COLO829 (cell line): ENCODE measurements around the gene IFI44L.

Source experiments
- DNase-seq: peaks from one replicate; pipeline ENCODE4 v3.0.0; 2012; ENCODE audit warnings: low spot score

The IFI44L gene

DNA sequence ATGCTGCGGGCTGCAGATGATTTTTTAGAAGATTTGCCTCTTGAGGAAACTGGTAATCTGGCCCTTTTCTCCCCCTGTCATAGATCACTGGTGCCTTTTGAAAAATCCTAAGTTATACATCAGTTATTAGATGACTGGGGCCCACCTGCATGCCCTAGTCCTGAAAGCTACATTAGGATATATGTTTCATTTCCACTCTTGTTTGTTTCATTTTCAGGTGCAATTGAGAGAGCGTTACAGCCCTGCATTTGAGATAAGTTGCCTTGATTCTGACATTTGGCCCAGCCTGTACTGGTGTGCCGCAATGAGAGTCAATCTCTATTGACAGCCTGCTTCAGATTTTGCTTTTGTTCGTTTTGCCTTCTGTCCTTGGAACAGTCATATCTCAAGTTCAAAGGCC is 21.3 kb downstream of the IFI44L start:
- DNase-seq = no peak

DNA sequence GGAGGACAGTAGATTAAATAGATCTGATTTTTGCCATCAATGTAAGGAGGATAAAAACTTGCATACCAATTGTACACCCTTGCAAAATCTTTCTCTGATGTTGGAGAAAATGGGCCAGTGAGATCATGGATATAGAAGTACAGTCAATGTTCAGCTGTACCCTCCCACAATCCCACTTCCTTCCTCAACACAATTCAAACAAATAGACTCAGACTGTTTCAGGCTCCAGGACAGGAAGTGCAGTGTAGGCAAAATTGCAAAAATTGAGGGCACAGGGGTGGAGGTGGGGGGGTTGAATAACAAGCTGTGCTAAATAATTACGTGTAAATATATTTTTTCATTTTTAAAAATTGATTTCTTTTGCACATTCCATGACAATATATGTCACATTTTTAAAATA is 25.5 kb downstream of the IFI44L start:
- DNase-seq = no peak

DNA sequence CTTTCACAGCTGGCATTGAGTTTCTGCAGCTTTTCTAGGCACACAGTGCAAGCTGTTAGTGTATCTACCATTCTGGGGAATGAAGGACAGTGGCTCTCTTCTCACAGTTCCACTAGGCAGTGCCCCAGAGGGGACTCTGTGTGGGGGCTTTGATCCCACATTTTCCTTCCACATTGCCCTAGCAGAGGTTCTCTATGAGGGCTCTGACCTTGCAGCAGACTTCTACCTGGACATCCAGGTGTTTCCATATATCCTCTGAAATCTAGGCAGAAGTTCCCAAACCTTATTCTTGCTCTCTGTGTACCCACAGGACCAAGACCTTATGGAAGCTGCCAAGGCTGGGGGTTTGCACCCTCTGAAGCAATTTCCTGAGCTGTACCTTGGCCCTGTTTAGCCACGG is 27.0 kb downstream of the IFI44L start:
- no peak for DNase-seq

DNA sequence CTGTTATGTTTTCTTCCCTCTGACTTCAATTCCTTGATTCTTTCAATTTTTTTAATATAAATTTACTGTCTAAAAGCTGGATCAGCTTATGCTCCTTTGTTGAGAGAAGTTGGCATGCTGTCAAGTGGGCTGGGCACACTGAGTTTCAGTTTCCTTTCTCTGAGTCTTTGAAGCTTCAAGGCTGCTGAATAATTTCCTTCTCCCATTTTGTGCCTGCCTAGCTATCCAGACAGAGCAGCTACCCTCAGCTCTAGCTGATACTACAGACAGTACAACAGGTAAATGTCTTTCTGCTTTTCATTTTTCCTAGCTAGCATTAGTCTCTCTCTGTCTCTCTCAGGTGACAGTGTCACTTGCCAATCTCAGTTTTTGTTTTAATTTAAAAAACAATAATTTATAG is 29.4 kb downstream of the IFI44L start, which contains the start of gene IFI44:
Gene IFI44, plus strand, starts transcription at position 204 of the 400 bp plus-strand sequence. CDS start 365 bp downstream, outside the sequence.
- peak; percentile 70 for DNase-seq

DNA sequence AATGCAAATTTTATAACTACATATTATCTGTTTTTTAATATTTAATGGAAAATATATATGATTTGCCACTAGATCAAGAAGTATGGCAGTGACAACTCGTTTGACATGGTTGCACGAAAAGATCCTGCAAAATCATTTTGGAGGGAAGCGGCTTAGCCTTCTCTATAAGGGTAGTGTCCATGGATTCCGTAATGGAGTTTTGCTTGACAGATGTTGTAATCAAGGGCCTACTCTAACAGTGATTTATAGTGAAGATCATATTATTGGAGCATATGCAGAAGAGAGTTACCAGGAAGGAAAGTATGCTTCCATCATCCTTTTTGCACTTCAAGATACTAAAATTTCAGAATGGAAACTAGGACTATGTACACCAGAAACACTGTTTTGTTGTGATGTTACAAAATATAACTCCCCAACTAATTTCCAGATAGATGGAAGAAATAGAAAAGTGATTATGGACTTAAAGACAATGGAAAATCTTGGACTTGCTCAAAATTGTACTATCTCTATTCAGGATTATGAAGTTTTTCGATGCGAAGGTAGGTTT is 29.9 kb downstream of the IFI44L start:
- peak; percentile 5 for DNase-seq

DNA sequence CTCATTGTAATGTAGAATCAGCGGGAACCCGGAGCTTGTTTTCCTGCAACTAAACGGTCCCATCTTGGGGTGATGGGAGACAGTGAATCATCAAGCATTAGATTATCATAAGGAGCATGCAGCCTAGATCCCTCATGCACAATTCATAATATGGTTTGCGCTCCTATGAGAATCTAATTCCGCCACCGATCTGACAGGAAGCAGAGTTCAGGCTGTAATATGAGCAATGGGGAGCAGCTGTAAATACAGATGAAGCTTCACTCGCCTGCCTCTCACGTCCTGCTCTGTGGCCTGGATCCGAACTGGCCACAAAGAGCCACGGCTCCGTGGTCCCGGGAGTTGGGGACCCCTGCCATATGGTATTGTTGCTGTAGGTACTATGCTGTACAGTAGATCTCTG is 31.0 kb downstream of the IFI44L start:
- no peak for DNase-seq

DNA sequence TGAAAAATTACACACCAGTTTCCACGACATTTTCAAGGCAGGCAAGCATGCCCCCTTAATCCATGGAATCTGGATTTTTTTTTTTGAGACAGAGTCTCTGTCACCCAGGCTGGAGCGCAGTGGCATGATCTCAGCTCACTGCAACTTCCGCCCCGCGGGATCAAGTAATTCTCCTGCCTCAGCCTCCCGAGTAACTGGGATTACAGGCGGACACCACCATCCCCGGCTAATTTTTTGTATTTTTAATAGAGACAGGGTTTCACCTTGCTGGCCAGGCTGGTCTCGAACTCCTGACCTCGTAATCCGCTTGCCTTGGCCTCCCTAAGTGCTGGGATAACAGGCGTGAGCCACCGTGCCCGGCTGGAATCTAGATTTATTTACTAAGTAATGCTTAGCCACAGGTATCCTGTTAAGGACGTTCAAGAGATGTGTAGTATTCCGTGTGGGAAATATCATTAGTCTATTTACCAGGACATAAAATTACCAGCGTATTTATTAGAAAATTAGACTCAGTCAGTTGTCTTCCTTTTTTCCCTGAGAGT is 31.8 kb downstream of the IFI44L start:
- no peak for DNase-seq

DNA sequence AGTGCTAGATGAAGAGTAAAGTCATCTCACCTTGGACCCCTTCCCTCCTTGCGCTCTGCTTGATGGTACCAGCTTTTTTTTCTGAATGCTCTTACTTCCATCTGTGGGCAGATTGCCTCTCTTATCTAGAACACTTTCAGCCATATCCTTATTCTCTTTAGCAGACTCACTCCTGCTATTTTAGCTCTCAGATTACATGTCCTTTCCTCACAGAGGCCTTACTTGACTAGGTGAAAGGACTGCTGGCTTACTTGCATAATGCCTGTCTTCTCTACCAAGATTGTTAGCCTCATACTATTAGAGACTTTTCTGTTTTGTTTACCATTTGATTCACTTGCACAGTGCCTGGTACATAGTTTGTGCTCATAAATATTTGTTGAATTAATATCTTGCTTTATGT is 38.7 kb downstream of the IFI44L start:
- DNase-seq = no peak

DNA sequence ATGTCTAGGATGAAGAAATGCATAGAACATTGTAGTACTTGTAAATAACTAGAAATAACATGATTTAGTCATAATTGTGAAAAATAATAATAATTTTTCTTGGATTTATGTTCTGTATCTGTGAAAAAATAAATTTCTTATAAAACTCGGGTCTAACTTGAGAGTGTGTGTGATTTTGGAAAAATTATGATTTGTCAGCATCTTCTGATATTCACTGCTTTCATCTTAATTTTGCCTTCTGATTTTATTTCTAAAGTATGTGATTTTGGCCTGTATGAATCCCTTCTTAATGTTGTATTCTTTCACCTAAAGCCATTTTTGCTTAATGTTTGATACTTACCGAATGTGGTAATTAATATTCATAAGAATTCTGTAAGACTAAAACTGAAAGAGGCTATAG is 43.7 kb downstream of the IFI44L start:
- no peak for DNase-seq

DNA sequence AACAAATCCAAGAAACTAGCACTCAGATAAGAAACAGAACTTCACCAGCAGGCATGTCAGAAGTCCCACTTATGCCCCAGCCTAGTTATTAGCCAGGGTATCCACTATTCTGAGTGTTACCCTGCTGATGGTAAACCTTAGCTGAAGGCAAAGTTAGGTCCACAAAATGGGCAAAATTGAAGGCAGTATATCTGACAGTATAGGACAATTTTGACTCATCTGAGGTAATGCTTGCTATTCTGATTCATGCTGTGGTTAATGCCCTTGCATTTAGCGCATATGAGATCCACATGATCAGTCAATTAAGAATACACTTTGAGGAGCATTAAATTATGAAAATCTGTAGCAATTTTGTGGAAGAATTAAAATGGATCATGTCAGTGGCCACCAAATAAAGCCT is 44.5 kb downstream of the IFI44L start:
- DNase-seq = no peak

DNA sequence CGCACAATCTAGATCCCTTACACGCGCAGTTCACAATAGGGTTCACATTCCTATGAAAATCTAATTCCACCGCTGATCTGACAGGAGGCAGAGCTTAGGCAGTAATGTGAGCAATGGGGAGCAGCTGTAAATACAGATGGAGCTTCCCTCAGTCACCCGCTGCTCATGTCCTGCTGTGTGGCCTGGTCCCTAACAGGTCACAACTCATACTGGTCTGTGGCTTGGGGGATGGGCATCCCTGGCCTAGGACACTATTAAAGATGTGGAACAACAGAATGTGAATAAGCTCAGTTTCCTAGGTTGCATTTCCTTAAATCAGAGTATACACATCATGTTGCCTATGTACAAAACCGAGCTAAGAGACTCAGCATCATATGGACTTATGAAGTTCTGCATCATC is 45.6 kb downstream of the IFI44L start:
- no peak for DNase-seq

DNA sequence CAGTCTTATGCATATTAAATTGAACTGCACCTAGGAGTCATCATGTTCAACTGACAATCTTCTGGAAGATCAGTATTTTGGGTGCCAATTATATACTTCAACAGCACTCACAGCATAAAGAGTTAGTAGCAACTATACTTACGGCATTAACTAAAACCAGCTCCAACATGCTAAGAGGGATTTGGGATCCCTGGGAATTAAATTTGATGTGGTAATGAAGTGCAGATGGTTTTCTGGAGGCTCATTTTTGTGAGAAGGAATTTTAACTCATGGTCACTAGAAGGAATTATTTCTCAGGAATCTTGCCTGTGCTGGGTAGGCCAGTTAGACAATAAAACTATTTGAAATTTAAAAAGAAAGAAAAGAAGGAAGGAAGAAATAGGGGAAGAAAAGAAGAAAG is 47.7 kb downstream of the IFI44L start:
- no peak for DNase-seq

DNA sequence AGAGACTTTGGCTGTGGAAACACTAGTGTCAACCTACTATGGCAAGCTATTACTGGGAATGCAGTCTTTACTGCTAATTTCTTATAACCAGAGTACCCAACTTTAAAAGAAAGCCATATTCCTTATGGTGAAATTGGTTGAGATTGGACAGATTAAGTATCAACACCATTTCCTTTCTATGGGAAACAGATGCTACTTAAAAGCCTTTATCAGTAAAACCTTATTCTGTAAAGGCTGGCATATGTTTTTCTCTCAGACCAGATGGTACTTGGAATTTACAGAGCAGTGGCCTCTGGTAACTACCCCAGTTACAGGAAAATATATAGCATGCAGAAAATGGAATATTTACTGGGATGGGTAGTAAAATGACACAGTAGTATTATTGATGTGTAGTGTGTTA is 48.2 kb downstream of the IFI44L start:
- no peak for DNase-seq

DNA sequence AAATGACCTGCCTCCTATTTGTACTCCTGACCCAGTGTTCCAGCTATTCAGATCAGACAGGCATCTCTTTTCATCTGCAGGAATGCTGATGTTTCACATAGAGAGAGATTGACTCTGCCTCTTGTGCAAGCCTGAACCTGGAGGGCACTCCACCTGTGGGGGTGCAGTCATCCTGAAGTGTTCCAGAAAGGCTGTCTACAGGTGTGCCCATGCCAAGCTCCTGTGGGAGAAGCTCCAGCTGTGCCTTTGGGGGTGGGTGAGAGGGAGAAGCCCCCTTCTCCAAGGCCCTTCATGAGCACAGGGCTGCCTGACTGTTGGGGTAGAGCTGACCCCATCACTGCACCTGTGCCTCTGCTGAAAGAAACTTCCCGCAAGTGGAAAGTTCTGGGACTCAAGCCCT is 52.2 kb downstream of the IFI44L start:
- no peak for DNase-seq

DNA sequence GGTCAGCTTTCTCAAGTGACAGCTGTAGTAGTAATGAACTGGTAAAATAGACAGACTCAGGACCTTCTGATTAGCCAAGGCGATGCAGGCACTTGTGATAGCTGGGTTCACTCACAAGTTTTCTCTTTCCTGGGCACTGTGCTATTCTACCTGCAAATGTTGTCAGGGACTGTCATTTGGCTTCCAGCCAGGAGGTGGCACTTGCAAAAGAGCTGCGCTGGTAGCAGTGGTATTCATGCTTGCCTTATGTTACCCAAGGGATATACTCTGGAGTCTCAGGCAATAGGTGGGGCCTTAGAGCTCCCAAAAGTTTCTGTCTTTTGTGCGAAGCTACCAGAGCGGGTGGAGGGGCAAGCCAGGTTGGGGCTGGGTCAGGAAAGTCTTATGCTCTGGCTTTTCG is 52.9 kb downstream of the IFI44L start:
- DNase-seq = no peak

DNA sequence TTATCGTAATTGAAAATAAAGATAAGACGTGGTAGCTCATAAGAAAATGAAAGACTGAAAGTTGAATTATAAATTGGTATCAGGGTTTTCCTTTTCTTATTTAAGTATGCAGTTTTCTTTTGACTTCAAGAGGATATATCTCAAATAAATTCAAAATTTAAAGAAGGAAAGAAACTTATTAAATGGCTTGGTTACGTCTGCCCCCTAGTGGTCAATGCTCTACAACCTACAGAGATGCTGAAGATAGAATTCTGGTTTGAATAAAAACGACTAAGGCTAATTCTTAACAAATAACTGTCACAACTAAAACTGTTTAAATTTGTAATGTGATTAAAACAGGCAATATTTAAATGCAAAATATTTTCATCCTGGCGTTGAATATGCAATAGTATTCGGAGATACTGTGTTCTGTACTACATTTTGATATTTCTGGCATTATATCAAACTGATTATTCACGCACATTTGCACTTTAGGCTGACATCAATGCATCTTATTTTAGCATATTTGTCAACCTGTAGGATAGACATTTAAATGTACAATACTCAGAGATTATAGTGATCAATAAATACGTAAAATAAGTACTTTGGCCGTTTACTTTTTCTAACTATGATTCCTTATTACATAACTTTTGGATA is 56.2 kb downstream of the IFI44L start:
- DNase-seq = peak; percentile 15

DNA sequence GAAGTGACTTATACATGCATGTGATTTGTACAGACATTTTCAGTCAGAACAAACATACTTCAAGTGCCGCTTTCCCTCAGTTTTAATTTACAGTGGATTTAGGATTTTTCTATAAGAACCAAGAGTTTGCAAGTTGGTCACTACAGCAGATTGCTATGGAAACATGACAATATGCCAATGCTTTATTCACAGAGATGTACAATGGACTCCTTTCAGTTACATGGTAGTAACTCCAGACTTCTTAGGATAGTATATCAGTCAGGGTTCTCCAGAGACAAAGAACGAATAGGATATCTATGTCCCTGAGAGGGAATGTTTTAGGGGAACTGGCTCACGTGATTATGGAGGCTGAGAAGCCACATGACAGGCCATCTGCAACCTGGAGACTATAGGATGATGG is 56.7 kb downstream of the IFI44L start:
- peak; percentile 85 for DNase-seq

DNA sequence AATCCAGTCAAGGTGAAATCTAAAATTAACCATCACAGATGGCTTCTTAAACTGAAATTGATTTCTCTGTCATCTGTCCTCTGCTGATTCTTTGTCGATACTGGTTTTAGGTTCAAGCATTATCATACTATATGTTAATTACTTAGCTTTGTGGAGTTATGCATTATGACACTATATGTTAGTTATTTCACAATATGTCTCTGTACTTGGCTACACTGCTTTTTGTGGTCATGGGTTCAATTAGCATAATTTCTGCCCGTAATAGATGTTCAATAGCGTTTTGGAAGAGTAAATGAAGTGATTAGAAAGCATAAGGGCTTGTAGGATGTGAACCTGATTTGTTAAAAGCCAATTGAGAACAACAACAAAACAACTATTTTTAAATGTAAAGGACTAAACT is 57.5 kb downstream of the IFI44L start:
- DNase-seq = no peak

DNA sequence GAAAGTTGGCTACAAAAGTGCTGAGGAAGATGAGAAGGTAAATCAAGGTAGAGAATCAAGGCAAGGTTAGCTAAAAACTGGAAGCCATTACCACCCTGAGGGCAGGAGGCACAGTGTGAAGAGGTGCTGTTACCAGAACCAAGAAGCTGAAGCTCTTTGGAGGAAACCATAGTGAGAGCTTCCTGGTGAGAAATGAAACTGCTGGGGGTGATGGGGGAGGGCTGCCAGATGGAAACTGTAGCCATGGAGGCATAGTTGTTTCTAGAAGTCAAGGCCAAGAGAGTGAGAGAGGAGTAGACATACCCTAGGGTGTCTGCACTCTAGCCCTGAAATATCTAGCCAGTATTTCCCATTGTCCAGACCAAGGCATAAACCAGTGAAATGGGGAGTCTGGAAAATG is 58.1 kb downstream of the IFI44L start:
- DNase-seq = no peak

DNA sequence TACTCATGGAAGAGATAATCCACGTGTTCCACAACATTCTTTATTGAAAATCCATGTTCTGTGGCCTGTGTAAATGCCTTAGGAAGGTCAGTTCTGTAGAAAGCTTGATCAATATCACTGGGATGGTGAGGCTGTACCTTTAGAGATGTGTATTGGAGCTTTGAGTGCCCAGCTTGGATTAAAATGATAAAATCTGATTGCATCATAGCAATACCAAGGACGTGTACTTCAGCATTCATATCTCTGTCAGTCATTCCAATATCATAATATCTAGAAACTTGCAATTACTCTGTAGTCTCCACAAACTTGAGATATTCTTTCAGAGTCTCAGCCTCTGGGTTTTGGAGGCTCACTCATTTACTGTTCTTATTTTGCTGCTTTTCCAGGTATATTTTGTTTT is 61.0 kb downstream of the IFI44L start:
- DNase-seq = no peak

DNA sequence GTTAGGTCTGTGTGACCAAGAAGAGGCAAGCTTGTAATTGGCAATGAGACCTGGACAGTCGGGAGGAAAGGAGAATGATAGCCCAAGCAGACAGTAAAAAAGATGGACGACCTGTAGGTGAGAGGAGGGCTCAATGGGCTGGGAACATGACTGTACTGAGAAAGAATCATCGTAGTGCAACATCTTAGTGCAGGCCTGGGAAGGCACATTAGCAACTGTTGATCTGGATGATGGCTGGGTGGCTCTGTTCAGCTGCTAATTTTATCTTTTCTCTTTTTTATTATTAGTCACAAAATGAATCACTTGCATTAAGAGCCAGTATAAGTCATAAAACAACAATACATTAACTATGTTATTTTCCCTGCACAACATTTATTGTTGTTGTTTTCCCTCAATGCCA is 62.2 kb downstream of the IFI44L start:
- no peak for DNase-seq

DNA sequence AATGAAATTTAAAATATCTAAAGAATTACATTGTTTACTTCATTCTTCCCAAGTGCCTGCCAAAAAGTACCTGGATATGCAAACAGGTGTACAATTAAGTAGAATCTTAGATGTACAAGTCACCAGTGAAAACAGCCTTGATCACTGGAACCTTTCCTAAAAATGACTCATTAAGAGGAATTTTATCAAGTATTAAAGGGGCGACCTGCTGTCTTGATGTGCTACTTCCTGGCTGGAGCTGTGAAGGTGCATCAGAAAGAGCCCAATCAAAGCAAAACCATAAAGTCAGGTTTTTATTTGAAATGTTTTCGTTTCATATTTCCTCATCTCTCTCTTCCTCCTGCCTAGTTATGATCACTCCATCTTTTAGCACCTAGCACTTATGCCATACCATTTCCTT is 62.8 kb downstream of the IFI44L start:
- DNase-seq = no peak

DNA sequence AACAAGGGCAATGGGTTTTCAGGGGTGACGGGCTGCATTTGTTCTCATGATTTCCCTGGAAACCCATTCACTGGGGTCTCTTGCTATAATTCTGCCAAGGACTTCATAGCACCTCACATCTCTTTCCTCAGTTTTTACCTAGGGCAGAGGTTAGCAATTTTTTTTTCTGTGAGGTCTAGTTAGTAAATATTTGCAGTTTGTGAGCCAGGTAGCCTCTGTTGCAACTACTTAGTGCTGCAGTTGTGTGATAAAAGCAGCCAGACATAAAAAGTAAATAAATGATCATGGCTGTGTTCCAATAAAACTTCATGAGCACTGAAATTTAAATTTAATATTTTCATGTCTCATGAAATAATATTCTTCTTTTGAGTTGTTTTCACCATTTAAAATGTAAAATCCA is 67.1 kb downstream of the IFI44L start:
- no peak for DNase-seq

DNA sequence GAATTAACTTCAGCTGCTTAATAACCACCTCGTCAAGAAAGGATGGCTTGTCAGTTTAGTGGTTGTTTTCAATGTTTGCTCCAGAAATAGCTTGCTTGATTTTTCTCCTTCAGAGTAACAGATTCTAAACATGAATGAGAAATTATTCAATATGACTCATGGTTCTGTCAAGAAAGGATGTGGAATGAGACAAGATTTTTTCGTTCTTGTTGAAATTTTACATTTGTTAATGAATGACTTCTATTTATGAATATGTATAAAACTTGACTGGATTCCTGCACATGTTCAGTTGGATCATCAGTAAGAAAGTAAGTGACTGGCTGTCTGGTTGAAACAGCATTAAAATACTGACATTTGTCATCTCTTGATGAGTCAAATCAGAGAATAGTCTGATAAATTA is 67.7 kb downstream of the IFI44L start:
- DNase-seq = peak; percentile 59
